Pancreas (tissue), 10 donors: ENCODE results near the gene ZNF267. TPM values are rescaled to one million over a fixed set of nuclear protein-coding genes. Genes with fewer than 3 reads are reported as not detected.

Source experiments
- ATAC-seq, 4 donors: fragments of 200-7000 bp; cut with Tn5 transposase; one replicate each; pipeline versions ENCODE4 v1.8.0 to v1.9.1; 2020; ENCODE audit warnings: mild to moderate bottlenecking in 4 of 4, moderate library complexity in 4 of 4
- DNase-seq, 6 donors: peaks; one replicate each; pipeline ENCODE4 v3.0.0-alpha.2; 2020
- FAIRE-seq: peaks from 2 replicates; lab custom pipeline; 2012; peaks lifted over from hg19 to GRCh38; lab: Jason Lieb, UNC
- H3K27ac ChIP-seq, 4 donors: fragments of 200-600 bp; sonication (generic); 1 replicate in 3 of 4; 2 replicates in 1 of 4; pipeline versions ENCODE4 v1.5.0 to v1.8.0; 2020
- H3K27me3 ChIP-seq, 4 donors: fragments of 200-600 bp; one replicate each; pipeline ENCODE4 v1.8.0; 2021
- H3K36me3 ChIP-seq, 3 donors: fragments of 200-600 bp; sonication (generic) in 1 of 3; one replicate each; pipeline versions ENCODE4 v1.5.0 to v1.8.0; 2020 to 2021
- H3K4me1 ChIP-seq, 3 donors: fragments of 200-600 bp; one replicate each; pipeline ENCODE4 v1.8.0; 2021
- H3K4me3 ChIP-seq, 4 donors: fragments of 200-600 bp; sonication (generic) in 2 of 4; one replicate each; pipeline versions ENCODE4 v1.5.0 to v1.8.0; 2020 to 2021
- H3K9me3 ChIP-seq, 4 donors: fragments of 200-600 bp; one replicate each; pipeline ENCODE4 v1.8.0; 2021
- CTCF ChIP-seq, 4 donors: fragments of 200-600 bp; sonication (generic) in 3 of 4; IDR thresholded peaks; one replicate each; pipeline versions ENCODE4 v1.5.0 to v1.8.0; 2021; ENCODE audit warnings: antibody characterized with exemption in 4 of 4
- WGBS, 2 donors: extraction: QIAGEN DNeasy Blood & Tissue Kit; methylation state at CpG; one replicate each; pipeline ENCODE4 v1.1.7; 2013; 5-methylcytosine and 5-hydroxymethylcytosine counted together
- intact Hi-C, 3 donors: fragments of 100-400 bp; cut with DNase I; formaldehyde crosslinking; loops; one replicate each; pipeline versions ENCODE4 v1.11.1 to v1.14.2; 2022
- polyA plus RNA-seq, 2 donors: library from polyadenylated mRNA; stranded (reverse); fragments of 200-250 nt; gene quantifications; one replicate each; pipeline ENCODE4 v1.2.3, GENCODE V29; 2013
- total RNA-seq, 6 donors: library from RNA; stranded (reverse); fragmentation: NEBNext Ultra II Directional in 4 of 6; extraction: Animal tissue kit (Norgen Biotek cat#: 25700) in 4 of 6; gene quantifications; one replicate each; pipeline versions ENCODE4 v1.2.1 to v1.2.4, GENCODE V29; 2021 to 2023
- donor health status: healthy with polysubstance abuse.
- donor health status: DM: no; HTN: no; CAD: no; lungs with moderate emphysema.
- donor health status: DM: no; HTN: no; CAD: no.
- donor health status: control.
- donor health status: control.
- donor health status: Bipolar disorder and iron deficiency.
- donor health status: DM: yes; HTN: yes; CAD: no.
- donor health status: DM: no; HTN: no; CAD: no.
- donor health status: DM: no; HTN: no; CAD: no.
- donor health status: DM: yes; HTN: yes; CAD: no.

The ZNF267 gene
- total and polyA plus RNA-seq, 8 donors: 1.2 to 13.8 (median 5.1) TPM

- WGBS, 2 donors: 87 to 95% methylated on average over 9 of the region's 9 CpGs
- Histone ChIP-seq H3K36me3 (no peaks in the 10 kb centered on the region), H3K4me1 (peaks cover 8 to 52% (median 16%) of the 10 kb centered on the region in 3 donors), H3K9me3 (no peaks in the 10 kb centered on the region), H3K4me3 (no peak overlapping the region), H3K27ac (peak overlapping the region in 2 of 4 donors; percentile 67 to 71), H3K27me3 (no peaks in the 10 kb centered on the region)
- ATAC-seq: no peak
- no peak for TF ChIP-seq CTCF (IDR thresholded peaks at IDR 0.05)
- FAIRE-seq: no peak
- intact Hi-C loops: loop anchor here in 1 of 3 donors (10.0 kb wide), 1 partner anchor 57 kb away; no protein-coding TSS in a partner anchor
- DNase-seq: no peak
These were observed 4.5 kb downstream of the ZNF267 start for GRCh38 chr16:31877876-31878642.

- no peak for TF ChIP-seq CTCF (IDR thresholded peaks at IDR 0.05)
- Histone ChIP-seq H3K27ac (peak overlapping the region in 2 of 4 donors; percentile 49 to 51), H3K27me3 (no peaks in the 10 kb centered on the region), H3K4me3 (no peak overlapping the region), H3K9me3 (no peaks in the 10 kb centered on the region), H3K4me1 (peaks cover 8 to 47% (median 14%) of the 10 kb centered on the region in 3 donors), H3K36me3 (peaks cover 0 to 2% (median 0%) of the 10 kb centered on the region in 3 donors)
- FAIRE-seq (no peak), ATAC-seq (no peak), DNase-seq (no peak)
- 25% methylated on average over 1 of the region's 1 CpG for WGBS, 2 donors
- intact Hi-C loops: loop anchor here in 1 of 3 donors (10.0 kb wide), 1 partner anchor 55 kb away; no protein-coding TSS in a partner anchor
These were observed 6.3 kb downstream of the ZNF267 start for GRCh38 chr16:31879937-31880321.

- intact Hi-C loops: no loop called here
- Histone ChIP-seq H3K9me3 (no peaks in the 10 kb centered on the region), H3K27ac (peak overlapping the region in 2 of 4 donors; percentile 49 to 51), H3K4me1 (peaks cover 8 to 42% (median 10%) of the 10 kb centered on the region in 3 donors), H3K36me3 (peaks cover 0 to 7% (median 0%) of the 10 kb centered on the region in 3 donors), H3K27me3 (no peaks in the 10 kb centered on the region), H3K4me3 (no peak overlapping the region)
- peak in 1 of 6 donors; percentile 38 for DNase-seq
- FAIRE-seq: no peak
- WGBS, 2 donors: 37% methylated on average over 3 of the region's 3 CpGs
- TF ChIP-seq CTCF (IDR thresholded peaks at IDR 0.05): no peak
- ATAC-seq: peak; percentile 72 to 83 (median 78)
These were observed 6.8 kb downstream of the ZNF267 start for GRCh38 chr16:31880322-31880979.

- WGBS, 2 donors: 95 to 97% methylated on average over 4 of the region's 4 CpGs
- H3K36me3 ChIP-seq: peaks cover 0 to 28% (median 0%) of the 10 kb centered on the region in 3 donors
- no peak for ATAC-seq
- no peaks in the 10 kb centered on the region for H3K9me3 ChIP-seq
- H3K4me1 ChIP-seq: peaks cover 0 to under 1% (median 0%) of the 10 kb centered on the region in 3 donors
- no peak for DNase-seq
- H3K27me3 ChIP-seq: no peaks in the 10 kb centered on the region
- FAIRE-seq: no peak
- intact Hi-C loops: no loop called here
- H3K27ac ChIP-seq: no peak overlapping the region
- TF ChIP-seq CTCF (IDR thresholded peaks at IDR 0.05): no peak
- no peak overlapping the region for H3K4me3 ChIP-seq
These were observed 12.6 kb downstream of the ZNF267 start for GRCh38 chr16:31886227-31886626.
